PC-9 (cell line): ENCODE measurements around the gene RNF10.

Experiments used
- EZH2 ChIP-seq: fragments of 200-600 bp; sonication (generic); IDR thresholded peaks from 2 replicates; pipeline ENCODE4 v1.8.0; 2017; ENCODE audit warnings: antibody characterized with exemption, low read depth
- TF ChIP-seq, protein P1 (sequence below): fragments of 200-600 bp; sonication (generic); conservative IDR thresholded peaks from 2 replicates; pipeline ENCODE4 v1.6.1; 2017; ENCODE audit warnings: mixed run types, antibody characterized with exemption, mild to moderate bottlenecking, moderate library complexity

DNA sequence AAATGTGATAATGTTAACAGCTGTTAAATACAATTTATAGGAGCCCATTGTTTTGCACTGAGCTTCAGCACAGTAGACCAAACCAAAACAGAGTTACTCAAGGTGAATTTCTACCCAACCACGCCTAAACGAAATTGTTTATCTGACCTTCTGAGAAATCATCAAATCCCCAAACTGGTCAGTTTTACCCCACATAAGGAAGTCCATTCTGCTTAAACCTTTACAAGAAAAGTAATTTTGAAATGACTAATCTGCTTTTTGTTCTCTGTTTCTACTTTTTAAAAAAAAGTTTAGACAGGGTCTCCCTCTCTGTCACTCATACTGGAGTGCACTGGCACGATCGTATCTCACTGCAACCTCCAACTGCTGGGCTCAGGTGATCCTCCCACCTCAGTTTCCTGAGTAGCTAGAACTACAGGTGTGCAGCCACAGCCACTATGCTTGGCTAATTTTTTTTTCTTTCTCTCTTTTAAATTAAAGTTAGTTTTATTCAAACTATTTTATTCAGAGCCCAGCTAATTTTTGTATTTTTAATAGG is 1.4 kb upstream of the RNF10 start:
- TF ChIP-seq, protein P1, sequence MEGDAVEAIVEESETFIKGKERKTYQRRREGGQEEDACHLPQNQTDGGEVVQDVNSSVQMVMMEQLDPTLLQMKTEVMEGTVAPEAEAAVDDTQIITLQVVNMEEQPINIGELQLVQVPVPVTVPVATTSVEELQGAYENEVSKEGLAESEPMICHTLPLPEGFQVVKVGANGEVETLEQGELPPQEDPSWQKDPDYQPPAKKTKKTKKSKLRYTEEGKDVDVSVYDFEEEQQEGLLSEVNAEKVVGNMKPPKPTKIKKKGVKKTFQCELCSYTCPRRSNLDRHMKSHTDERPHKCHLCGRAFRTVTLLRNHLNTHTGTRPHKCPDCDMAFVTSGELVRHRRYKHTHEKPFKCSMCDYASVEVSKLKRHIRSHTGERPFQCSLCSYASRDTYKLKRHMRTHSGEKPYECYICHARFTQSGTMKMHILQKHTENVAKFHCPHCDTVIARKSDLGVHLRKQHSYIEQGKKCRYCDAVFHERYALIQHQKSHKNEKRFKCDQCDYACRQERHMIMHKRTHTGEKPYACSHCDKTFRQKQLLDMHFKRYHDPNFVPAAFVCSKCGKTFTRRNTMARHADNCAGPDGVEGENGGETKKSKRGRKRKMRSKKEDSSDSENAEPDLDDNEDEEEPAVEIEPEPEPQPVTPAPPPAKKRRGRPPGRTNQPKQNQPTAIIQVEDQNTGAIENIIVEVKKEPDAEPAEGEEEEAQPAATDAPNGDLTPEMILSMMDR: no peak
- TF ChIP-seq EZH2: no peak
